WTC11 (cell line): Measurements from ENCODE around the gene CRAMP1. TPM values are rescaled to one million over a fixed set of nuclear protein-coding genes. Genes with fewer than 3 reads are reported as not detected.

Experiments used
- ATAC-seq: fragments of 200-7000 bp; cut with Tn5 transposase; 2 replicates; pipeline ENCODE4 v1.10.0; 2021; ENCODE audit warnings: mild to moderate bottlenecking, moderate library complexity
- CTCF ChIA-PET: fragments of 300-600 bp; sonication (Branson Sonifier 250); formaldehyde crosslinking; loops from one replicate; lab custom pipeline; 2021; ENCODE audit warnings: antibody characterized with exemption; lab: Charles Lee
- POLR2A ChIA-PET: fragments of 350-600 bp; sonication (Branson Sonifier 250); formaldehyde crosslinking; loops from one replicate; lab custom pipeline; 2021; ENCODE audit warnings: antibody characterized with exemption; lab: Charles Lee
- DNase-seq: peaks from one replicate; pipeline ENCODE4 v3.0.0; 2021; ENCODE audit warnings: low spot score
- H3K27ac Mint-ChIP-seq: 2 replicates; pipeline ENCODE4 v1.8.0; 2021; ENCODE audit warnings: mixed read lengths
- H3K27me3 Mint-ChIP-seq: 2 replicates; pipeline ENCODE4 v1.8.0; 2021; ENCODE audit warnings: low read depth, mild to moderate bottlenecking, moderate library complexity, mixed read lengths
- H3K36me3 Mint-ChIP-seq: 2 replicates; pipeline ENCODE4 v1.8.0; 2021; ENCODE audit warnings: mixed read lengths
- H3K4me1 Mint-ChIP-seq: 2 replicates; pipeline ENCODE4 v1.8.0; 2022; ENCODE audit warnings: mixed read lengths
- H3K4me3 Mint-ChIP-seq: 2 replicates; pipeline ENCODE4 v1.8.0; 2021; ENCODE audit warnings: mild to moderate bottlenecking, moderate library complexity, mixed read lengths
- H3K9me3 Mint-ChIP-seq: 2 replicates; pipeline ENCODE4 v1.8.0; 2021; ENCODE audit warnings: mixed read lengths
- ARID4B ChIP-seq: sonication (generic); formaldehyde crosslinking; IDR thresholded peaks from 2 replicates; pipeline ENCODE4 v1.8.0; 2023; ENCODE audit warnings: missing genetic modification reagents, mild to moderate bottlenecking, borderline replicate concordance
- ATF1 ChIP-seq: sonication (generic); formaldehyde crosslinking; IDR thresholded peaks from 2 replicates; pipeline ENCODE4 v1.8.1; 2023; ENCODE audit warnings: mild to moderate bottlenecking, moderate library complexity, missing genetic modification reagents
- CBFB ChIP-seq: sonication (generic); formaldehyde crosslinking; IDR thresholded peaks from 2 replicates; pipeline ENCODE4 v1.8.1; 2022; ENCODE audit warnings: mild to moderate bottlenecking, low read depth, missing genetic modification reagents
- CTCF ChIP-seq: fragments of 200-600 bp; IDR thresholded peaks from 2 replicates; pipeline ENCODE4 v1.8.0; 2022; ENCODE audit warnings: antibody characterized with exemption
- E2F1 ChIP-seq: sonication (generic); formaldehyde crosslinking; IDR thresholded peaks from 2 replicates; pipeline ENCODE4 v1.8.0; 2022; ENCODE audit warnings: mild to moderate bottlenecking, missing genetic modification reagents
- EMX1 ChIP-seq: fragments of 250-450 bp; sonication (Bioruptor Pico); IDR thresholded peaks from 2 replicates; pipeline ENCODE4 v1.8.0; 2021; ENCODE audit warnings: mild to moderate bottlenecking
- HMGA2 ChIP-seq: fragments of 250-450 bp; sonication (Bioruptor Pico); IDR thresholded peaks from 2 replicates; pipeline ENCODE4 v1.4.0; 2021; ENCODE audit warnings: mild to moderate bottlenecking, moderate library complexity
- IRF1 ChIP-seq: sonication (generic); formaldehyde crosslinking; IDR thresholded peaks from 2 replicates; pipeline ENCODE4 v1.8.0; 2023; ENCODE audit warnings: missing genetic modification reagents
- JAZF1 ChIP-seq: fragments of 250-450 bp; sonication (Bioruptor Pico); IDR thresholded peaks from 2 replicates; pipeline ENCODE4 v1.9.0; 2021; ENCODE audit warnings: moderate library complexity, mild to moderate bottlenecking, inconsistent platforms
- NR1H2 ChIP-seq: sonication (generic); formaldehyde crosslinking; IDR thresholded peaks from 2 replicates; pipeline ENCODE4 v1.9.0; 2021; ENCODE audit warnings: mild to moderate bottlenecking, moderate library complexity, missing genetic modification reagents
- SMAD3 ChIP-seq: sonication (generic); formaldehyde crosslinking; IDR thresholded peaks from 2 replicates; pipeline ENCODE4 v1.8.0; 2022; ENCODE audit warnings: missing genetic modification reagents, mild to moderate bottlenecking, borderline replicate concordance
- SOX15 ChIP-seq: fragments of 250-450 bp; sonication (Bioruptor Pico); IDR thresholded peaks from 2 replicates; pipeline ENCODE4 v1.9.0; 2021; ENCODE audit warnings: mild to moderate bottlenecking
- TCF7 ChIP-seq: sonication (generic); formaldehyde crosslinking; IDR thresholded peaks from 2 replicates; pipeline ENCODE4 v1.8.0; 2022; ENCODE audit warnings: mild to moderate bottlenecking, low read depth, missing genetic modification reagents, moderate library complexity
- TP53 ChIP-seq: sonication (generic); formaldehyde crosslinking; IDR thresholded peaks from 2 replicates; pipeline ENCODE4 v1.8.1; 2023; ENCODE audit warnings: mild to moderate bottlenecking, missing genetic modification reagents
- ZNF121 ChIP-seq: sonication (generic); formaldehyde crosslinking; IDR thresholded peaks from 2 replicates; pipeline ENCODE4 v1.8.0; 2023; ENCODE audit warnings: missing genetic modification reagents
- ZNF232 ChIP-seq: sonication (generic); formaldehyde crosslinking; IDR thresholded peaks from 2 replicates; pipeline ENCODE4 v1.8.0; 2022; ENCODE audit warnings: mild to moderate bottlenecking, missing genetic modification reagents
- ZNF317 ChIP-seq: sonication (generic); formaldehyde crosslinking; IDR thresholded peaks from 2 replicates; pipeline ENCODE4 v1.8.1; 2023; ENCODE audit warnings: low read depth, mild to moderate bottlenecking, moderate library complexity, missing genetic modification reagents, borderline replicate concordance
- ZNF416 ChIP-seq: fragments of 250-450 bp; sonication (Bioruptor Pico); IDR thresholded peaks from 2 replicates; pipeline ENCODE4 v1.9.0; 2021; ENCODE audit warnings: mild to moderate bottlenecking, inconsistent platforms
- ZNF671 ChIP-seq: fragments of 250-450 bp; sonication (Bioruptor Pico); IDR thresholded peaks from 2 replicates; pipeline ENCODE4 v1.8.0; 2021; ENCODE audit warnings: mild to moderate bottlenecking
- total RNA-seq: library from RNA; stranded (reverse); gene quantifications from 3 replicates; pipeline ENCODE4 v1.2.3, GENCODE V29; 2021

The CRAMP1 gene
- total RNA-seq, 1 experiment from 2014 or later, result 27.4 TPM

- DNase-seq (no peak), ATAC-seq (no peak)
- TF ChIP-seq CTCF, result no peak
- no peak for TF ChIP-seq ZNF232 (CRISPR knock-in tag)
- TF ChIP-seq ZNF317 (CRISPR knock-in tag), result no peak
- TF ChIP-seq SOX15 (CRISPR knock-in tag), result no peak
- no peak for TF ChIP-seq IRF1 (CRISPR knock-in tag)
- no peak for TF ChIP-seq NR1H2 (CRISPR knock-in tag)
- CTCF ChIA-PET, result interaction anchor here (1.1 to 1.3 kb wide), 2 partner anchors 75 to 292 kb away, joined by 3 to 4 read pairs; partner anchors contain the start of gene MAPK8IP3
- POLR2A ChIA-PET, result no interaction called here
- Mint-ChIP-seq H3K27me3 (no peaks in the 10 kb centered on the region), H3K4me1 (no peaks in the 10 kb centered on the region), H3K9me3 (no peaks in the 10 kb centered on the region), H3K4me3 (no peak overlapping the region), H3K36me3 (peaks cover 37% of the 10 kb centered on the region), H3K27ac (peak overlapping the region; percentile 54)
These were observed 19.1 kb downstream of the CRAMP1 start for GRCh38 chr16:1631230-1631629.

GRCh38 chr16:1631931-1632637 is 19.9 kb downstream of the CRAMP1 start:
- H3K4me1 Mint-ChIP-seq, result no peaks in the 10 kb centered on the region
- no peak overlapping the region for H3K27ac Mint-ChIP-seq
- no peak for ATAC-seq
- peaks cover 28% of the 10 kb centered on the region for H3K36me3 Mint-ChIP-seq
- ChIA-PET CTCF (interaction anchor here (1.1 to 1.4 kb wide), 3 partner anchors 74 to 291 kb away, joined by 3 to 4 read pairs (median 3); partner anchors contain the start of gene MAPK8IP3), POLR2A (no interaction called here)
- DNase-seq, result no peak
- H3K9me3 Mint-ChIP-seq, result no peaks in the 10 kb centered on the region
- no peak overlapping the region for H3K4me3 Mint-ChIP-seq
- TF ChIP-seq SMAD3 (CRISPR knock-in tag), result no peak
- TF ChIP-seq JAZF1 (CRISPR knock-in tag), result no peak
- TF ChIP-seq TP53 (CRISPR knock-in tag), result no peak
- no peak for TF ChIP-seq E2F1
- no peak for TF ChIP-seq HMGA2 (CRISPR knock-in tag)
- no peak for TF ChIP-seq ZNF121 (CRISPR knock-in tag)
- TF ChIP-seq ZNF671, result no peak
- TF ChIP-seq ARID4B (CRISPR knock-in tag), result no peak
- TF ChIP-seq ATF1 (CRISPR knock-in tag), result no peak
- TF ChIP-seq EMX1, result no peak
- TF ChIP-seq ZNF416, result no peak
- TF ChIP-seq TCF7 (CRISPR knock-in tag), result no peak
- TF ChIP-seq CBFB (CRISPR knock-in tag), result no peak
- no peaks in the 10 kb centered on the region for H3K27me3 Mint-ChIP-seq
